GM18508 (cell line): ENCODE measurements around the gene KLHL20.
"Not testable (repeated sequence)": the region's sequence is repeated elsewhere in the genome, so short reads cannot be mapped to it uniquely, and the experiment has no call there.

Experiments
- ATAC-seq: cut with Tn5 transposase; IDR thresholded peaks from one replicate; pipeline ENCODE4 v1.9.1; 2021; ENCODE audit warnings: moderate number of reproducible peaks; ENCODE audit not compliant: insufficient read depth, unreplicated experiment

The KLHL20 gene

GRCh38 chr1:173744651-173745050 is 29.9 kb downstream of the KLHL20 start:
- ATAC-seq = no peak

- ATAC-seq = no peak
These were observed 34.4 kb downstream of the KLHL20 start for GRCh38 chr1:173749137-173749536.

GRCh38 chr1:173753830-173754229 is 39.0 kb downstream of the KLHL20 start:
- ATAC-seq = no peak

- no peak for ATAC-seq
These were observed 42.9 kb downstream of the KLHL20 start for GRCh38 chr1:173757666-173758065.

- ATAC-seq = no peak
These were observed 43.3 kb downstream of the KLHL20 start for GRCh38 chr1:173758110-173758509.

- no peak for ATAC-seq
These were observed 44.2 kb downstream of the KLHL20 start for GRCh38 chr1:173758980-173759379.

GRCh38 chr1:173764331-173764730 is 49.5 kb downstream of the KLHL20 start:
- not testable (repeated sequence) for ATAC-seq

- ATAC-seq = no peak
These were observed 53.4 kb downstream of the KLHL20 start for GRCh38 chr1:173768206-173768605.

GRCh38 chr1:173768827-173769226 is 54.0 kb downstream of the KLHL20 start:
- ATAC-seq = no peak

GRCh38 chr1:173770330-173770729 is 55.5 kb downstream of the KLHL20 start:
- ATAC-seq = not testable (repeated sequence)

- ATAC-seq = no peak
These were observed 56.8 kb downstream of the KLHL20 start for GRCh38 chr1:173771560-173771959.

- no peak for ATAC-seq
These were observed 60.9 kb downstream of the KLHL20 start for GRCh38 chr1:173775578-173776226.

GRCh38 chr1:173779936-173780335 is 65.2 kb downstream of the KLHL20 start:
- no peak for ATAC-seq

- ATAC-seq = no peak
These were observed 70.2 kb downstream of the KLHL20 start for GRCh38 chr1:173784997-173785396.

- no peak for ATAC-seq
These were observed 75.1 kb downstream of the KLHL20 start for GRCh38 chr1:173789841-173790240.

GRCh38 chr1:173798078-173798477 is 83.3 kb downstream of the KLHL20 start:
- no peak for ATAC-seq

- not testable (repeated sequence) for ATAC-seq
These were observed 85.2 kb downstream of the KLHL20 start for GRCh38 chr1:173799995-173800394.

- ATAC-seq = no peak
These were observed 88.2 kb downstream of the KLHL20 start for GRCh38 chr1:173802961-173803360.

- ATAC-seq = not testable (repeated sequence)
These were observed 98.9 kb downstream of the KLHL20 start for GRCh38 chr1:173813654-173814053.

- ATAC-seq = no peak
These were observed 103.7 kb downstream of the KLHL20 start for GRCh38 chr1:173818459-173818858.

- ATAC-seq = no peak
These were observed 106.9 kb downstream of the KLHL20 start for GRCh38 chr1:173821680-173822079.

- no peak for ATAC-seq
These were observed 109.1 kb downstream of the KLHL20 start for GRCh38 chr1:173823781-173824314.
